Activated CD4-positive, alpha-beta T cell treated with anti-CD3 and anti-CD28 coated beads, Interleukin-2, Interleukin-6, amounts not matched to agents 100 ng/mL and 50 ng/mL, durations not matched to agents 16 hours and 8 hours (primary cell): ENCODE measurements around the gene NEURL1.
A peak's percentile ranks its signal among the peaks of the same experiment; 100 is the strongest.
"Not testable (repeated sequence)": the region's sequence is repeated elsewhere in the genome, so short reads cannot be mapped to it uniquely, and the experiment has no call there.

ENCODE experiments used
- DNase-seq: peaks from one replicate; pipeline ENCODE4 v3.0.0-alpha.2; 2020

Gene NEURL1

DNA sequence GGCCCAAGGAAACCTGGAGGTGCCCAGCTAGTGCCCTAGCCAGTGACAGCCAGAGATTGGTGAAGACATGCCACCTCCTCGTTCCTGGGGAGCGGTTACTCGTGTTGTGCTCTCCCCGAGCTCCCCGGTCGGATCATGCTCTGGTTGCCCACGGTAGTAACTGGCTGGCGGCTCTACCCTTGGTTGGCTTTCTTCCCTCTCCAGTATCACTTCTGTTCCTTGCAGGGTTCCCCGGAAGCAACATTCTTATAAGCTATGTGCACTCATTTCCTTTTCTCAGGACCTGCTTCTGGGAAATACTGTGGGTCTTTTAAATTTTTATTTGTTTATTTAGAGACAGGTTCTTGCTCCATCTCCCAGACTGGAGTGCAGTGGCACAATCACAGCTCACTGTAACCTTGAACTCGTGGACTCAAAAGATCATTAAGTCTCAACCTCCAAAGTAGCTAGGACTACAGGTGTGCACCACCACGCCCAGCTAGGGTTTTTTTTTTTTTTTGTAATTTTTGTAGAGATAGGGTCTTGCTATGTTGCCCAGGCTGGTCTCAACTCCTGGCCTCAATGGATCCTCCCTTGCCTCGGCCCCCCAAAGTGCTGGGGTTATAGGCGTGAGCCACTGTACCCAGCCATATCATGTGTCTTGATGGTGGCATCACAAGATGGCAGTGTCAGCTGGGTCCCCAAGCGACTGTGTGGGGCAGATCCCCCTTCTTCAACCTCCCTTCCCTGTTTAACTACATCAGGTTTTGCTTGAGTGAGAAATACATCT, 27.9 kb upstream of the NEURL1 start:
- no peak for DNase-seq

DNA sequence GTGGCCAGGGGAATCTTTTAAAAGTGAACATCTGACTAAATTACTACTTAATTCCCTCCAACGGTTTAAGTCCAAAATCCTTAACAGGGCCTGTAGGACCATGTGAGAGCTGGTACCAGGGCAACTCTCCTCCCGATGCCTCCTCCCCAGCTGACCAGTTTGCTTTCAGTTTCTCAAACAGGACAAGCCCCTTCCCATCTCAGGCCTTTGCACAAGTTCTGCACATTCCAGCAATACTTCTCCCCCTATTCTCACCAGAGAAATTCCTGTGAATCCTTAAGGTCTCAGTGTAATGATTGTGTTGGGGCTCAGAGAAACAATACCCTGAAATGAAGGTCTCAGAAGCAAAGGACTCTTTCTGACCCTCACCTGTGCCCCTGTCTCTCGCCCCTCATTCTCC, 26.8 kb upstream of the NEURL1 start:
- DNase-seq, result no peak

DNA sequence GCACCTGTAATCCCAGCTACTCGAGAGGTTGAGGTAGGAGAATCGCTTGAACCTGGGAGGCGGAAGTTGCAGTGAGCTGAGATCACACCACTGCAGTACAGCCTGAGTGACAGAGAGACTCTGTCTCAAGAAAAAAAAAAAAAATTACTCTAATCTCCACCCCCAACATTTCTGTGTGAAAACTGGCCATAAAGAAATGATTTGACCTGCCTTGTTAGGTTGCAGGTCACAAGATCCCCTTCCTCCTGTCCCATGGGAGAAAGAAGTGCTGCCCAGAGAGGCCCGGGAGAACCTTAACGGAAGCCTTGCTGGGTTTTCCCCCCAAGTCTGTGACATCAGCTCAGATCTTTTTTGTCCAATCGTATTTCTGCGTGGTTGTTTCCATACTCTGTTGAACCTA, 26.1 kb upstream of the NEURL1 start:
- no peak for DNase-seq

DNA sequence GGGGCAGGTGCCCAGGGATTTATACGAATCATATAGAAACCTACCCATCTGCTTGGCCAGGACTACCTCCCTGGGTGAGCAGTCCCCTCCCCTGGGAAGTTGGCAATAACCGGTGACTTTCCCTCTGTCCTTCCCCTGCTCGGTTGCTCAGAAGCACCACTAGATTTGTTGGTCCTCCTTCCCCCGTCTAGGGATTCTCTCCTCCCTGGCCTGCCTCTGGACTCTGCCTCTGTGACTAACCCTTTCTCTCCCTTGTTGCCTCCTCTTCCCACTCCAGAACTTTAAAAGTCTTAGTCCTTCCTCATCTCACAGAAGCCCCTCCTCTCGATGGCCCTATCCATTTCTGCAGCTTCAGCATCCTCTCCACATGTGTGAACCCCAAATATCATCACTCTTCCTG, 24.3 kb upstream of the NEURL1 start:
- DNase-seq, result no peak

DNA sequence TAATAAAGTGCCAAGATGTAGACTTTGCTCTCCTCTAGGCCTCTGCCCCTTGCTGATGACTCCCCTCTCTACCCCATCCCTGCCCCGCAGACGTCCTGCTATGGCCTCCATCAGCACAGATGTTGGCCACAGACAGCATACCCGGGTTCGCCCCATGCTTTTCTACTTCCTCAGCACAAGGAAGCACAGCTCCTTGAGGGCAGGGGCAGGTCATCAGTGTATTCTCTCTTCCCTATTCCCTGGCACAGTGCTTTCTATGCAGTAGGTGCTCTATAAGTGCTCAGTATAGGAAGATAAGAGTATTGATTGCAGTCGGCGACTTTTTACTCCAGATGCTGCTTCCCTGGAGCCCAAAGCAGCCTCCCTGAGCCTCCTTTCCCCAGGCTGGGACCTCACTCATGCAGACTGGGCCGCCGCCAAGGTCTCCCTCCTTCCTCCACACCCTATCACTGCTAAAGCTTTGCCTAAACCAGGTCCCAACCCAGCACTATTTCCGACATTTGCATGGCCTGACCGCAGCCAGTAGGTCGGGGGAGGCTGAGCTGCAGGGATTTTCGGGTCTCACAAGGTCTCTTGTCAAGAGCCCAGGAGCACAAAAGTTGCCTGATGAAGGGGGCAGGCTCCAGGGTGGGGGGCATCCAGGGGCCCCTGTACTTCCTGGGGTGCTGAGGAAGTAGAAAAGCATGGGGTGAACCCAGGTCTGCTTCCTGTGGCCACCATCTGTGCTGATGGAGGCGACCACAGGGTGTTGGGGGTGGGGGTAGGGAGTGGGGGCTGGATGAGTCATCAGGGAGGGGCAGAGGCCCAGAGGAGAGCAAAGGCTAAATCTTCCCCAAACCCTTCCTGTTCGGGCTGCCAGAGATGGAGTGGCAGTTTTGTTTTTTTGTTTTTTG, 22.5 kb upstream of the NEURL1 start:
- DNase-seq, result peak; percentile 88

DNA sequence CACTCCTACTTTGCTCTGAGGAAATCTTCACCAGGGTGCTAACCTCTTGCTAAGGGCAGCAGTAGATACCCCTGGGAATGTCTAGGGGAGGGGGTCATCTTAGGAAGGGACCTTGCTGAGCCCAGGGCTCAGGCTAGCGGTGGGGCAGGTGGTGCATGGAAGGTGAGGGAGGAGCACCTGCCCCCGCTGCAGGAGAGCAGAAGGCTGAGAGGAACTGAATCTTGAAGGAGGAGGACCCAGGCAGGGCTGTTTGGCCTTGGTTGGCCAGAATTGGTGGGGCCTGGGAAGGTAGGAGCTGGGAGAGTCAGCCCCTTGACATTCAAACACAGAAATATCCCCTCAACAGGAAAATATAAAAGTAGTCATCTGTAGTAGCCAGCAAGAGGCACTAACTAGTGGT, 21.5 kb upstream of the NEURL1 start:
- no peak for DNase-seq

DNA sequence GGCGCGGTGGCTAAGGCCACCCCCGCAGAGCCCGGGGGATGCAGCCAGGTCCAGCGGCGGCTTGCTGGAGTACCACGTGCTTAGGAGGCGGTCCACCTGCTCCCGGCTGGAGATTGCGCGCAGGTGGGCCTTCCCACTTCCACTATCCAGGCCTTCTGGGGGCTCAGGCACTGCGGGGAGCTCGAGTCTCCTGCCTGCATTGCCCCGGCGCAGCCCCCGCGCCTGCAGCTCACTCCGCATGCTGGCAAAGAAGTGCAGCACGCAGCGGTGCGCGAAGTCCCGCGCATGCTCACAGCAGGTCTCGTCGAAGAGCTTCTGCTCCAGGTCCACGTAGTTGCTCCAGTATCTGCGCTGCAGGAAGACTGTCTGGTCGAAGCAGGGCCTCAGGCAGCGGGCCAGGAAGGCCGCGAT, 20.2 kb upstream of the NEURL1 start:
- no peak for DNase-seq

DNA sequence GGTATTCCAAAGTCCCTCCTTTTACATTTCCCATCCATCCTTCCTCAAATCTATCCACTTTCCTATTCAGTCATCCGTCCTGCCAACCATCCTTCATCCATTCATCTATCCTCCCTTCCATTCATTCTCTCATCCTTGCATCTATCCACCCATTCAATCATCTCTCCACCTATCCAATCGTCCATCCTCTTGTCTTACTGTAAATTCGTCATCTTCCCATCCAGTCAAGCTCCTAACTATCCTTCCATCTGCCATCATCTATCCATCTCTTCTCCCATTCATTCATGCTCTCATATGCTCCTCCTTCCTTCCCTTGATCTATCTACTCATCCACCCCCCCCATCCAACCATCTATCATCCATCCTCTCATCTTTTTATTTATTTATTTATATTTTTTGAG, 19.4 kb upstream of the NEURL1 start:
- no peak for DNase-seq

DNA sequence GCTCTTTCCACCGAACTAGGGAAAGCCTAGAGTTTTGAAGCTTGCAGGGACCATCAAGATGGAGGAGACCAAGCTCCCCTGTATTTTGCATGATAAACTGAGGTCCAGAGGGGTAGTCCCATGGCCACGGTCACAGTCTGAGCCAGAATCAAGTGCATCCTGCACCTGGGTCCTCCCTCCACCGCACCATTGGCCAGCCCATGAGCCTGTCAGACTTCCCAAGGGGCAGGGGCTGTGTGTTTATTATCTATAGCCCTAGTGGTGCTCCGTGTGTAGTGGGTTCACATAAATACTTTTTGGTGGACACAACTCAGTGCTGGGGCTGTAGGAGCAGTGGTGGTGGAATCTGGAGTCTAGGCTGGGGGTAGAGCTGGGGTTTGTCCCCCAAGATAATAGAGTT, 18.1 kb upstream of the NEURL1 start:
- no peak for DNase-seq

DNA sequence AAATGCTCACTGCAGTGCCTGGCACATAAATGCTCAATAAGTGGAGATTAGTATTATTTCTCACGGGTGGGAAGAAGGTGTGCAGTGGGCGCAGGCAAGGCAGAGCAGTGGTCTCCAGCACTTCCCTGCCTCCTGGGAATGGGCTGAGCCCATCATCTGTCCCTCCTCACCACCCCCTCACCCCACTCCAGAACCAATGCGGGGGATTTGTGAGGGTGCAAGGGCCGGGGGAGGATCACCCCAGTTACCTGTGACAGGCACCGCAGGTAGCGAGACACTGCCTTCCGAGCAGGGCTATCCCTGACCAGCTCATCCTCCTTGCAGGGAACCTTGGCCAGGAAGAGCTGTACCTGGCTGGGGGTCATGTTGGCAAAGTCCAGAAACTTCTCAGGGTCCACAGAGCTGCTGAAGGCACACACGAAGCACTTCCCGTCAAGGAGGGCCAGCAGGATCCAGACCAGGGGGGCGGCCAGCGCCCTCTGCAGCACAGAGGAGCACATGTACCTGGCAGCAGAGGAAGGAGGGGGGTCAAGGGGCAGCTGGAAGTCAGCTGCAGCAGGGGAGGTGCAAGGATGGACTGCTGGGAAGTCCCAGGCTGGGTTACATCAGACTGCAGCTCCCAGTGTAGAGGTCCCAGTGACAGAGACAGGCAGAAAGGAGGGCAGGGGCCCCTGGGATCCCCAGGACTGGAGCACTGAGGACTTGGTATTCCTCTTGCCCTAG, 17.3 kb upstream of the NEURL1 start:
- no peak for DNase-seq

DNA sequence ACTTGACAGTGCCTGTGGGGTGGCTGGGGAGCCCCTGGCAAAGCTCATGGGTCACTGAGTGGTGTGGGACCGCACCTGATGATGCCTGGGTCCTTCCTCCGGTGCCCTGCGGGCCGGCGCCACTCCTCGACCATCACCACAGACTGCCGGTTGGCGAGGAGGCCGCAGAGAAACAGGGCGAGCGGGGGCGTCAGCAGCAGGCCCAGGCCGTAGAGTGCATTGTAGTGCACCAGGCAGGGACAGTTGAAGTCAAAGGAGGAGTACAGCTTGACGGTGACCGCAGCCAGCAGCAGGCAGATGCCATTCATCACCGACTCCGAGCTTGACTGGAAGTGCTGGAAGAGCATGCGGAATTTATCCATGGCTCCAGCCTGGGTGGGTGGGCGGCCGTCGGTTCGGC, 14.8 kb upstream of the NEURL1 start:
- no peak for DNase-seq

DNA sequence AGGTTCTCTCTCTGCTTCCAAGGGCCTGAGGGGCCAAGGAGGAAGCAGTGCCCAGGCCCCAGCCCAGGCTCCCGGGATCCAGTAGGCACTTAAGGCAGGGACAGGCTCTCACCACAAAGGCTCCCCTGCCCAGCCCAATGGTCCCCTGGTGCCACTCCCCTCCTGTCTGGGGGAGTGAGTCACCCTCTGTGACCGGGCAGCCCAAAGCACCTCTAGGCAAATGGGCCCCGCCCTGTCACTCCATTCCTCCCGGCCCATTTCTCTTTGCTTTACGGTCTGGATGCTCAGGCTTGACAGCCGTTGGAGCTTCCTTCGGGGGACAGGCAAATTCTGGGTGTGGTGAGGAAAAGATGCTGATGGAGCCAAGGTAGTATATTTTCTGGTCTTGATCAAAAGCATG, 14.4 kb upstream of the NEURL1 start, which contains the start of gene CALHM3:
Gene CALHM3, minus strand, starts transcription at position 106 of the 400 bp plus-strand sequence. CDS start 208 bp downstream, outside the sequence.
- DNase-seq, result no peak

DNA sequence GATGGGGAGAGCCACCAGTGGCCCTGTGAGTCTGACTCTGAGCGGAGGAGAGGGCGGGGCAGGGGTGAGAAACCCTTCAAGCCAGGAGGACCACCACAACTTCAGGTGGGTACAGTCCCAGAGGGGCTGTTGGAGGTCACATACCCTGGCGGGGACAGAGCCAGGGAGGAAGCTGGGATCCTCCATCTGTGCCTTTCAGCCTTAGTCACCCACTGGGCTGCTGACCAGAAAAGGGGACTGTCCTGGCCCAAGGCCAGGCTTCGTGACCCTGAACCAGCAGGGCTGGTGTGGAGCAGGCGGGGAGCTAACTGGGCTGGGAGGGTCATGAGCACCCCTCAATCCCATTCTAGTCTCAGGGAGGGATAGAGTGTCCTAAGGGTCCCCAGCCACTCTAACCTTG, 13.0 kb upstream of the NEURL1 start:
- no peak for DNase-seq

DNA sequence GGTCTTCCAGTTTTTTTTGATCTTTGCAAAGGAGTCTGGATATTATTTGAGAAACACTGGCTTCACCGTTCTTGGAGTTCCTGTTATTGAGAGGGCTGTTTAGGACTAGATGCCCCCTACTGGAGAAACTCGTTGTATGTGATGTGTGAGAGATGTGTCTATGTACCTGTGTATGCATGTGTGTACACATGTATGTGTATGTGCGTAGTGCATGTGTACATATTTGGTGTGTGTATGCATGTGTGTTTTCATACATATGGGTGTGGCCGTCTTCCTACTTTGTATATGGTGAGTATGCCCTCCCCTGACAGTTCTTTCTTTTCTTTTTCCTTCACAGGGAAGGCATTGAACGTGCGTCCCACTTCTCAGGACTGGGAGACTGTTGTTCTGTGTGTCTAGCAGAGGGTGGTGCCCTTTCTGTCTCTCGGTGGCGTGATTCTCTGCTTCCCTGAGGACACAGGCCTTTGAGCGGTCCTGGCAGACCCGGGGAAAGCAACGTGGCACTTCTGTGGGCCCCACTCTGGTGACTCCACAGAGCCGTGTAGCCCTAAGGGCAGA, 11.5 kb upstream of the NEURL1 start:
- peak; percentile 72 for DNase-seq

DNA sequence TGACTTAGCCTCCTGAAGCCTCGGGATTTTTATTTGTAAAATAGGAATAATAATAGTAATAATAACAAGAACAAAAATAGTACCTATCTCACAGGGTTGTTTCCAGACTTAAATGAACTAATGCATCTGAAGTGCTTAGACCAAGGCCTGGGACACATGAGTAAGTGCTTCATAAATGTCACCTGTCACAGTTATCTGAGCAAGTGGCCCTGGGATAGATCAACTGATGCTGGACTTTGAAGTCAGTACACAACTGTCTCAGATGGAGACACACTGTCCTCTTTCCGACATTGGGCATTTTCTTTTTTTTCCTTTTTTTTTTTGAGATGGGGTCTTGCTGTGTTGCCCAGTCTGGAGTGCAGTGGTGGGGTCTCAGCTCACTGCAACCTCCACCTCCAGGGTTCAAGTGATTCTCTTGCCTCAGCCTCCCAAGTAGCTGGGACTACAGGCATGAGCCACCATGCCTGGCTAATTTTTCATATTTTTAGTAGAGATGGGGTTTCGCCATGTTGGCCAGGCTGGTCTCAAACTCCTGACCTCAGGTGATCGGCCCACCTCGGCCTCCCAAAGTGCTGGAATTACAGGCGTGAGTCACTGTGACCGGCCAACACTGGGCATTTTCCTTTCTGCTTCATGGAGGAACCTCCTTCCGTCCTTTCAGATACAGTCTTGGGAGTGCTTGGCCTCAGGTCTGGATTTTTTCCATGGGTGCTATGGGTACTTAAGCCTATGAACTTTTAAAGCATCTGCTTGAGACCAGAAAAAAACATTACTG, 6.7 kb upstream of the NEURL1 start:
- not testable (repeated sequence) for DNase-seq

DNA sequence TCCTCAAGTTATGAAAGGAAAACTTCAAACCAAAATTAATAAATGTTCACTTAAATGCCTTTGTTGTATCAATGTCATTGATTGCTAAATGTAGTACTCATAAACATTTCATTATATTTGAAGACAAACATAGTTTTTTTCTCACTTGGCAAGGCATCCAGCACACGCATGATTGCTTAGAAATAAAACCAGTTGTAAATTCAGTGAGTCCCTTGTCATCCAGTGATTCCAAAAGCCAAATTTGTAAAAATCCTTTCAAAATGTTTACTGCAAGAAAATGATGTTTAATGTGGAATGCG, 6.1 kb upstream of the NEURL1 start:
- DNase-seq, result no peak

DNA sequence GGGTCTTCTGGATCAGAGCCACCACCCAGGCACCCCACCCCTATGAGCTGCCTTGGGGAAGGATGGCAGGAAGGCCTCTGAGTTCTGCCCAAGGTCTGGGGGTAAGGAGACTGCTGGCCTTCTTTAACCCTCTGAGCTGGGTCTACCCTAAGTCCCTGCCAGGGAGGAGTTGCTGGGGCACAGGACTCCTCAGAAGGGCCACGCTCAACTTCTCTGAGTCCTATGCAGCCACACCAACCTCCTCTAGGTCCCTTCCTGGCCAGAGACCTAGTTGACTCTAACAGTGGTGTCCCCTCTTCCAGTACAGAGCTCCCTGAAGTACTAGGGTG, 2.6 kb upstream of the NEURL1 start:
- no peak for DNase-seq

DNA sequence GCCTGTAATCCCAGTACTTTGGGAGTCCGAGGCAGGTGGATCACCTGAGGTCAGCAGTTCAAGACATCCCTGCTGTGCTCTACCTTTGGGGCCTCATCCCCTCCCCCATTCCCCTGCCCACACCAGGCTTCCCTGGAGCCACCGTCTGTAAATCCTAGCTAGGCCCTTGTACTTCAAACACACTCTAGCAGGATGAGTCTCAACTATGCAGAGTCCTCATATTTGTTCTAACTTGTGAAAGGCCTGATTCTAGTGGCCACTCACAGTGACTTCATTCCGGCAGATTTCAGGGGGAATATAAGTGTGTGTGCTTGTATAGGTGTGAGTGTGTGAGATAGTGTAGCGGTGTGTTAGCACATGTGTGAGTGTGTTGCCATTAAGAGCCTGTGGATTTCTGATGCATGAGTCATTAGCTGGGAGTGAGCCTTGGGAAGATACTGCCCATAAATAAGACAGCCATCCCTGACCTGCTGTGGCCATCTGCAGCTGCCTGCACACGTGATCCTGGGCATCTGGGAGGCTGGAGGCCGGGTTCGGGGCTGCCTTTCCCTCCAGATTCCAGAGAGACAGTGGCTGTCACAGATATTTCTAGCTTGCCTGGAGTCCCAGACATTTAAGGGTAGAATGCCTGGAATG, 1.7 kb upstream of the NEURL1 start:
- DNase-seq, result no peak

DNA sequence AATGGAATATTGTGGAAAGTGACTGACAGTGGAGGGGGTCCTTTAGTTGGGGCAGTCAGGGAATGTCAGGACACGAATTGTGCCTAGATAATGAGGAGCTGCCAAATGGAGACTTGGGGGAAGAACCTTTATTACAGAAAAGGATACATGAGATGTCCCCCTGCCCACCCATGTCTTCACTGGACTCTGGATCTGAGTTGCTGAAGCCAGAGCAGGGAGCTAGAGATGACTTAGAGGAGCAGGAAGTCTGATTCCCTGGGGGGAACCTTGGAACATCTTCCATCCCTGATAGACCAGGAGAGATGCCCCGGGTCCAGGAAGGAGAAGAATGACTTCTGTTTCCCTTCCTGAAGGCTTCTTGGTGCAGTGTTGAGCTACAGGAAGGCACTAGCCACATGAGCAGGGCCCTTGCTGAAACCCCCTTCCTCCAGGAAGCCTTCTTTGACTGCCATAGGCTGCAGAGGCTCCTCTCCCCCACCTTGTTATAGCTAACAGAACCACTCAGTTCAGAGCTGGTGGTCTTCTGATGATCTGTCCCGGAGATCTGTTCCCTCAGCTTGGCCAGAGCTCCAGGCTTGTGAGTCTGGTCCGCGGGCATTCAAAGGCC, 747 bp upstream of the NEURL1 start:
- no peak for DNase-seq

DNA sequence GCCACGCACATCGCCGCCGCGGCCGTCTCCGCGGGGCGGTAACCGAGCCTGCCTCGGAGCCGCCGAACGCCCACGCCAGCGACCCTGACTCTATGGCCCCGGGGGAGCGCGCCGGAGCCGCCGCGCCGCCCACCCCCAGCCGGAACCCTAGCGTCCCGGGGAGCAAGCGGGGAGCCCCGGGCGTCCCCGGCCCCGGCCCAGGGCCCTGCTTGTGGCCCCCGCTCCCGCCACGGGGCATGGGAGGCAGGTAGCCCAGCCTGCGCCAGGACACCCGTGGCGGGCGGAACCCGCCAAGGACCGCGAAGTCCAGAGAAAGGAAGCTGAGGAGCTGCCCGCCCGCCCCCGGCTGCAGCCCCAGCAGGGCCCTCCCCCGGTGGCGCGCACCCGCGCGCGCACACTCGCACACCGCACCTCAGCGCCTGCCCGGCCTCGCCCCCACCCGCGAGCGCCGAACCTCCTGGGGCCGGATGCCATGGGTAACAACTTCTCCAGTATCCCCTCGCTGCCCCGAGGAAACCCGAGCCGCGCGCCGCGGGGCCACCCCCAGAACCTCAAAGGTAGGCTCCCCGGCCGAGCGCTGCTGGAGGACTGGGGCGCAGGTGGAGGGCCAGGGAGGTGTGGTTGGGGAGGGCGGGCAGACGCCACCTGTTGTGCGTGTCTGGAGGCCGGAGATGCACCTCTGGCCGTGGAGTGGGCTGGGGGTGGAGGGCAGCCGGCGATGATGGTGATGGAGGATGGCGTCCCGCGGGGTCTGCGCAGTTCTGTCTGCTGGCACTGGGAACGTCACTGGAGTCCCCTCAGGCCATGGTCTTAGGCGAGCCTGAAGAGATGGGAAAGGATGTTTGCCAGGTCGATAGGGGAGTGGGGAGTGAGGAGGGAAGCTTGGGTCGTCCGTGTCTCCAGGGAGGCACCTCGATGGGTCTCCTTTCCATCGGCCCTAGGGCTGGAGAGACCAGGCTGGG, 692 bp downstream of the NEURL1 start:
- DNase-seq, result peak; percentile 33

DNA sequence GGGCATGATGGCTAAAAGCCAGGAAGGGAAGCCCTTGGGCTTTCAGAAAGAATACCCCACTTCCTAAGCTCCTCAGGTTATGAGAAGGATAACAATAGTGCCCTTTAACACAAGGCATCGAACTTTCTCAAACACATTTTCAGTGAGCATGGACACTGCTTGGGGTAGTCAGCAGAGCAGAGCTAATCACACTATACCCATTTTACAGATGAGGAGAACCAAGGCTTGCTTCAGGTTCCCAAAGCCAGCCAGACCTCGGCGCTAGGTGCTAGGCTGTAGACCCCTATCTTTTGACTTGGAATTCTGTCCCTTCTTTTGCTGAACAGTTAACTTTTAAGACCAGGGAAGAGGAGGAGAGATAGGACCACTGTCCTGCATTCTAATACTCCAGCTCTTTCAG, 1.8 kb downstream of the NEURL1 start:
- DNase-seq, result no peak
